ENCODE measurements around the gene DTWD2. TPM values are rescaled to one million over a fixed set of nuclear protein-coding genes. Genes with fewer than 3 reads are reported as not detected.
"Not testable (repeated sequence)": the region's sequence is repeated elsewhere in the genome, so short reads cannot be mapped to it uniquely, and the experiment has no call there.

The DTWD2 gene
- total RNA-seq, 2 experiments from 2014 or later, result 3.0 to 4.4 TPM

DNA sequence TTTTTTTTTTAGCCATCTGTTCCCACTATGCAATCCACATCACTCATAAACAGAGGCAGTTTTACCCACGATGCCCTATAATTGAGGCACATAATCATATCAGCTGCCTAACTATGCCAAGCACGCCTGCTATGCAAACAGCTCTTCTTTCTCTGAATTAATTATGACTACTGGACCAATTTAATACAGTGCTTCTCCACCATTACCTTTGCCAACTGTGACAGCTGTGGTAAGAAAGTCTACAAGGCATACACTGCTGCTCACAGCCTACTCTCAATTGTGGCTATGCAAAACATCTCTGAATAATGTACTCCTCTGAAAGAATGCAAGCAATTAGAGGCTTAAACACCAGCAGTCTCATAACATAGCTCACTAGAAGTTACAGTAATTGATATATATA, 97.1 kb downstream of the DTWD2 start:
- CTCF ChIA-PET, result no interaction called here
- POLR2A ChIA-PET, result no interaction called here

DNA sequence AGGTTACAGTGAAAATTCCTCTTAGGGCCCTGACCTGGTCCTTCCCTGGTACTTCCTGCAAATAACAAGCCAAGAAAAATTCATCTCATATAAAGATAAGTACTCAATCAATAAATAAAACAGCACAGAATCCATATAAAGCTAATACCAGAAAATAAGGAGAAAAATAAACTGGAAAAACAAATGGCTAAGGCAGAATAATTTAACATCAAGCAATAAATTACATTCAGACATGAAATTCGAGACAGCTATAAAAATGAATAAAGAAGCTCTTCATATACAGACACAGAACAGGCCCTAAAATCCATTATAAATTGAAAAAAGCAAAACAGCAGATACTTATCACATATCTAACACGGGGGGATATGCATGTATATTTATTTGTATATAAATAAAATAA, 99.2 kb downstream of the DTWD2 start:
- POLR2A ChIA-PET, result no interaction called here
- CTCF ChIA-PET, result no interaction called here

DNA sequence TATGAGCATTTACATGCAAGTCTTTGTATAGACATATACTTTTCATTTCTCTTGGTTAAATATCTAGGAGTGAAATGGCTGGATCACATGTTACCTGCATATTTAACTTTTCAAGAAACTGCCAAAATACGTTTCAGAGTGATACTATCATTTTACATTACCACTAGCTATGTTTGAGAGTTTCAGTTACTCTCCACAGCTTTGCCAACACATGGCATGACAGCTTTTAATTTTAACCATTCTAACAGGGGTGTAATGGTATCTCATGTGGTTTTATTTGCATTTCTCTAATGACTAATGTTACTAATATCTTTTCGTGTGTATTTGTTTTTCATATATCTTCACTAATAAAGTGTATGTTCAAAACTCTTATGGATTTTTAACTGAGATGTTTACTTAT, 99.8 kb downstream of the DTWD2 start:
- ChIA-PET CTCF (interaction anchor here (0.5 kb wide), 1 partner anchor 28 kb away, joined by 3 read pairs; no protein-coding TSS in a partner anchor), POLR2A (no interaction called here)

DNA sequence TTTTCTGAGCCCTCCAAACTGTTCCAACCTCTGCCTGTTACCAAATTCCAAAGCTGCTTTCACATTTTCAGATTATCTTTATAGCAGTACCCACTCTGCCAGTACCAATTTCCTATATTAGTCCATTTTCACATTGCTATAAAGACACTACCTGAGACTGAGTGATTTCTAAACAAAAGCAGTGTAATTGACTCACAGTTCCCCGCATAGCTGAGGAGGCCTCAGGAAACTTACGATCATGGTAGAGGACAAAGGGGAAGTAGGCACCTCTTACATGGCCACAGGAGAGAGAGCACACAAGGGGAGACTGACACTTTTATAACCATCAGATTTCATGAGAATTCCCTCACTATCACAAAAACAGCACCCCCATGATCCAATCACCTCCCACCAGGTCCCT, 105.0 kb downstream of the DTWD2 start:
- CTCF ChIA-PET, result no interaction called here
- POLR2A ChIA-PET, result no interaction called here

DNA sequence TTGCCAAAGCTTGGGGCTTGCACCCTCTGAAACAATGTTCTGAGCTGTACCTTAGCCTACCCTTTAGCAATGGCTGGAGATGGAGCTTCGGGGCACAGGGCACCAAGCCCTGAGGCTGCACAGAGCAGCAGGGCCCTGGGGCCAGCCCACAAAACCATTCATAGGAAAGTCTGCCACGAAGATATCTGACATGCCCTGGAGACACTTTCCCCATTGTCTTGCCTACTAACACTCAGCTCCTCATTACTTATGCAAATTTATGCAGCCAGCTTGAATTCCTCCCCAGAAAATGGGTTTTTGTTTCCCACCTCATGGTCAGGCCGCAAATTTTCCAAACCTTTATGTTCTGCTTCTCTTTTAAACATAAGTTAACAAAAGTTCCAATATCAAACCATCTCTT, 105.7 kb downstream of the DTWD2 start:
- CTCF ChIA-PET, result no interaction called here
- POLR2A ChIA-PET, result no interaction called here

DNA sequence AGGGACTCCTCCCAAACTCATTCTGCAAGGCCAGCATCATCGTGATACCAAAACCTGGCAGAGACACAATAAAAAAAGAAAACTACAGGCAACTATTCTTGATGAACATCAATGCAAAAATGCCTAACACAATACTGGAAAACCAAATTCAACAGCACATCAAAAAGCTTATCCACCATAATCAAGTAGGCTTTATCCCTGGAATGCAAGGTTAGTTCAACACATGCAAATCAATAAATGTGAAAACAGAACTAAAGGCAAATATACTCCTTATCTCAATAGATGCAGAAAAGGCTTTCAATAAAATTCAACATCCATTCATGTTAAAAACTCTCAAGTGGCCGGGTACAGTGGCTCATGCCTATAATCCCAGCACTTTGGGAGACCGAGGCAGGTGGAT, 111.5 kb downstream of the DTWD2 start:
- POLR2A ChIA-PET, CTCF ChIA-PET: not testable (repeated sequence)

DNA sequence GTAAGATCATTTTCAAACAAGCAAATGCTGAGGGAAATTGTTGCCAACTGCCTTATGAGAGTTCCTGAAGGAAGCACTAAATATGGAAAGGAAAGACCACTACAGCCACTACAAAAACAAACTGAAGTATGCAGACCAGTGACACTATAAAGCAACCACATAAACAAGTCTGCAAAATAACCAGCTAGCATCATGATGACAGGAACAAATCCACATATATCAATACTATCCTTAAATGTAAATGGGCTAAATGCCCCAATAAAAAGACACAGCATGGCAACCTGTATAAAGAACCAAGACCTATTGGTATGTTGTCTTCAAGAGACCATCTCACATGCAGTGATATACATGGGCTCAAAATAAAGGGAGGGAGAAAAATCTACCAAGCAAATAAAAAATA, 113.2 kb downstream of the DTWD2 start:
- POLR2A ChIA-PET, result no interaction called here
- CTCF ChIA-PET, result no interaction called here

DNA sequence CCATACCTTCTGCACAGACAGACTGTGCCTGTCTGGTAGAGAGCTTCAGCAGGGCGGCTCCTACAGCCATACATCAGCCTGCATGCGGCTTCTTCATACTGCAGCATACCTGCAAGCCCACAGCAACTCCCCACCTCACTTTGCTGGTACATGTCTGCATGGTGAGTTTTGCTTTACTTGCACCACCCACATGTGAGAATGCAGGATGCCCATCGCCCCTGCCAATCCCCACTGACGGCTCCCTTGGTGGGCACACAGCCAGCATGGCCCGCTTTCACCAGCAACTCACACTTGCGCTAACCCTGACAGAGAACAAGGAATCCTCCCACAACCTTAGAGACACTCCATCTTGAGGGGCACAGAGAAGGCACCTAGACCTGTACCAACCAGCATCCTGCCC, 114.9 kb downstream of the DTWD2 start:
- ChIA-PET CTCF (no interaction called here), POLR2A (no interaction called here)

DNA sequence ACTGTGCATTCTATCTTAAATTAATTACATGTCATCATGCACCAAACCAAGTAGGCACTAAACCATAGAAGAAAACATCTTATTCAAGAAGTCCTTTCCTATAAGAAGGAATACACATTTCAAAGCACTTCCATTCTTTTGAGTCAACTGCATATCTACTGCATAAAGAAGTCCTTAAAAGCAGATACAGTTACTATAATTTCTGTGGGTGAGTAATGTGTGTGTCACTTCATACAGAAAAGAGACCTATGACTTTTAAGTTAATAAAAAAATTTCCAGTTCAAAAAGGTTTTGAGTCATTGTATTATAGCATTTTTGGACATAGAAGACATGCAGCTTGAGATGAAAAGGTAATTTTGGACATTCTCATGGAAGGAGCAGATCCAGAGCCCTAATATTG, 125.0 kb downstream of the DTWD2 start:
- POLR2A ChIA-PET, result no interaction called here
- CTCF ChIA-PET, result no interaction called here

DNA sequence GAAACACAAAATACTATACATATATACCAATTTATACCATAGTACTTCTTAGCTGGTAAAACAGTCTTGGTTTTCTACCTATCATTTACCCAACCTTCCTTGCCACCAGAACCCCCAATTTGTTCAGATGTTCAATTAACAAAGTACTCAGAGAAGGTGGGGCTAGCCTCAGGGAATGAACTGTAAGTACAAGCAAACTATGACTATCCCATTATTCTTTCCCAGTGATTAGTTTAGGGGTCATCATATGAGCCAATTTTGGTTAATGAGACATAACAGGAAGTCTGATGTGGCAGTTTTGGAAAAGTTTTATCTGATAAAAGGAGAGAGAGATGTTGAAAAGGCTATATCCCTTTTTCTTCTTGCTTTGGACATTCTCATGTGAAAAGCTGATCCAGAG, 125.8 kb downstream of the DTWD2 start:
- POLR2A ChIA-PET, result no interaction called here
- CTCF ChIA-PET, result no interaction called here

DNA sequence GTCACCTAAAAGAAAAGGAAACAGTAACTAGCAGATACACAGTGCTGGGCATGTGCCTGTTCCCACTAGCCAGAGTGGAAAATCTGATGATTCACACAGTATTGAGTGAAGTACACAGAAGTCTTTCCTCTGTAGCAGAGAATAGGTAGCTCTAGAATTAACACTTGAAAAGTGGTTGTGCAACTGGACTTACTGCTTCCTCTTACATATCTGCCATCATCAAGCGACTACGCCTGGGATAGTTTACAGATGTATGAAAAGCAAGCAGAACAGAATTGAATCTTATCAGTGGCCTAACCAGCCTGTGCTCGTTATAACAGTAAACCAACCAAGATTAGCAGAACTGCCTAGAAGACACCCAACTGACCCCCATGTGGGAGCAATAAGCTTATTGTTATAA, 130.6 kb downstream of the DTWD2 start:
- ChIA-PET POLR2A (no interaction called here), CTCF (no interaction called here)

DNA sequence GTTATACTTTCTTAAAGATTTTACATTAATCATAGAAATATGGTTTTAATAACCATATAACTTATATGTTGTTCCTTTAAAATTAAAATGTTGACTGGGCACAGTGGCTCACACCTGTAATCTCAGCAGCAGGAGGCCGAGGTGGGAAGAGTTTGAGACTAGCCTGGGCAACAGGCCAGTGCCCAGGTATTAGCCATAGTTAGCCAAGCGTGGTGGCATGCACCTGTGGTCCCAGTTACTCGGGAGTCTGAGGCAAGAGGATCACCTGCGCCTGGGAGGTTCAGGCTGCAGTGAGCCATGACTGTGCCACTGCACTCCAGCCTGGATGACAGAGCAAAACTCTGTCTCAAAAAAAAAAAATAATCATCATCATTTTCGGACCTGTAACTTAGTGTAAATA, 133.5 kb downstream of the DTWD2 start:
- CTCF ChIA-PET, result no interaction called here
- POLR2A ChIA-PET, result no interaction called here

DNA sequence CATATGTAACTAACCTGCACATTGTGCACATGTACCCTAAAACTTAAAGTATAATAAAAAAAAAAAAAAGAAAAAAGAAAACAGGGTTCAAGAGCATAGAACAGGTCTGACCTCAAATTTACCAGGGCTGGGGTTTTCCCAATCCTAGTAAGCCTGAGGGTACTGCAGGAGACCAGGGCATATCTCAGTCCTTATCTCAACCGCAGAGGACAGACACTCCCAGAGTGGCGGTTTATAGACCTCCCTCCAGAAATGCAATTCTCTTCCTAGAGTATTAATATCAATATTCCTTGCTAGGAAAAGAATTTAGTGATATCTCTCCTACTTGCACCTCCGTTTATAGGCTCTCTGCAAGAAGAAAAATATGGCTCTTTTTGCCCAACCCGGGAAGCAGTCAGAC, 136.6 kb downstream of the DTWD2 start:
- CTCF ChIA-PET, POLR2A ChIA-PET: not testable (repeated sequence)

DNA sequence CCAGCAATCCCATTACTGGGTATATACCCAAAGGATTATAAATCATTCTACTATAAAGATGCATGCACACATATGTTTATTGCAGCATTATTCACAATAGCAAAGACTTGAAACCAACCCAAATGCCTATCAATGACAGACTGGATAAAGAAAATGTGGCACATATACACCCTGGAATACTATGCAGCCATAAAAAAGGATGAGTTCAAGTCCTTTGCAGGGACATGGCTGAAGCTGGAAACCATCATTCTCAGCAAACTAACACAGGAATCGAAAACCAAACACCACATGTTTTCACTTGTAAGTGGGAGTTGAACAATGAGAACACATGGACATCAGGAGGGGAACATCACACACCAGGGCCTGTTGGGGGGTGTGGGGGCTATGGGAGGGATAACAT, 138.8 kb downstream of the DTWD2 start:
- CTCF ChIA-PET, POLR2A ChIA-PET: not testable (repeated sequence)

DNA sequence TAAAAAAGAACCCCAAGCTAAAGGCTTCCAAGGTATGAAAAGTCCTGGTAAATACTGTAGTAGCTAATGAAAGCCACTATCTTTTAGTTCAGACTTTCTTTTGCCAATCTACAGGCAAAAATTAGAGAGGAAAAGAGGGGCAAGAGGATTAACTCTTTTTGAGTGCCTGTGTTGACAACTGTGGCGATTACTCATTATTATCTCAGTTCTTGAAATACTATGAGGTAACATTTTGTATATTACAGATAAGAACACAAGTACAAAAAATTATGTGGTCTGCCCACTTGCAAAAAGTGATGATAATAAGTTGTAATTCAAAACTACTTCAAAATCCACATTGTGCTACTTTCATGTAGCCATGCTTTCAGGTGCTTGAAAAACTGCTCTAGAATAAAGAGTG, 144.0 kb downstream of the DTWD2 start:
- POLR2A ChIA-PET, result no interaction called here
- CTCF ChIA-PET, result no interaction called here

DNA sequence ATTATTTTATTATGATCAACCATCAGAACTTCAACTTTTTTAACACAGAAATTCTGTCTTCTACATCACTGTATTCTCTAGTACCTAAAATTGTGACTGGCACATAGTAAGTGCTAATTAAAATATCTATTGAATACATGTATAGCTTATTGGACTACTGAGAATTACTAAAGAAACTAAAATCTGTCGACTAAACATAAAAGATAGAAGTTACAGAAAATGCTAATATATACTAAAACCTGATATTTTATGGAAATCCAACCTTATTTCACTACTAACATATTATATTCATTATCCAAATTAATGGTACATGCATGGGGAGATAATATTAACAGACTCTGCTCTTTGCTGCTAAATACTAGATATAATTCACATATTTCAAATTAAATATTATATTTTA, 153.6 kb downstream of the DTWD2 start:
- ChIA-PET POLR2A (no interaction called here), CTCF (no interaction called here)

DNA sequence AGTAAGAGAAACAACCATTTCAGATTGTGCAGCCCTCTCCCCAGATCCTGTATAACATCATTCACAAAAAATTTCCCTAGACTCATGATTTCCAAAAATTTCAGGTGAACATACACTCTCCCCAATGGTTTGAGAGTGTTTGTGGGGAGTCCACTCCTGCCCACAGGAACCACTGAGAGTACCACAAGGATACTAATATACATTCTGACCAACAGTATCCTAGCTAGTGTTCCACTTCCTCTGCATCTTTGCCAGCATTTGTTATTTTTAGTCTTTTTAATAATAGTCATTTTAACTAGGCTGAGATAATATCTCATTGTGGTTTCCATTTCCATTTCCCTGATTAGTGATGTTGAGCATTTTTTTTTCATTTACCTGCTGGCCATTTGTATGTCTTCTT, 155.4 kb downstream of the DTWD2 start:
- POLR2A ChIA-PET, result no interaction called here
- CTCF ChIA-PET, result no interaction called here

DNA sequence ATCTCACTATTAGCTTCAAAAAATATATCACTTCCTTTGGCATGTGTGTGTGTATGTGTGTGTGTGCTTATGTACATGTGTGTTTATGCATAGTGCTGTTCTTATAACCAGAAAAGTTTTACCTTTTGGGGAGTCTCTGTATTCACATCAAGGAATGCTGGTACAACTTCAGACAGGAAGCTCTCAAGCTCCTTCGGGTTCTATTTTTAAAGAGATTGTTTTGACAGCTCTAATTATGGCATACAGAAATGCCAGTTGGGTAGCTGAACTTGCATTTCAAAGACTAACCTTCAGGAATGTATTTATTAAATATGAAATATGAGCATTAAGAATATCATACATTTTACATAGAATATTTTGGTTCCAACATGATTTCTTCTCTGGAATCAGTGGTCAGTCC, 163.1 kb downstream of the DTWD2 start:
- POLR2A ChIA-PET, result no interaction called here
- CTCF ChIA-PET, result no interaction called here

DNA sequence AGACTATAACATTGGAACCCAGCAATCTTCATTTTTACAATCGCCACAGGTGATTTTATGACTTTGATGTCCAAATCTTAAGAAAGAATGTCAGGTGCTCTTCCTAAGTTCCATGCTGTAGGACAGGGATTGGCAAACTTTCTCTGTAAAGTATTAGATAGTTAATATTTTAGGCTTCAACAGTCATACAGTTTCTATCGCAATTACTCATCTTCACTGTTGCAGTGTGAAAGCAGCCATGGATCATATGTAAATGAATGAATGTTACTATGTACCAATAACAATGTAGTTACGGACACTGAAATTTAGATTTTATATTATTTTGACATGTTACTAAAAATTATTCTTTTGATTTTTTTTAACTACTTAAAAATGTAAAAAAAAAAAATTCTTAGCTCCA, 169.7 kb downstream of the DTWD2 start:
- ChIA-PET POLR2A (no interaction called here), CTCF (no interaction called here)

DNA sequence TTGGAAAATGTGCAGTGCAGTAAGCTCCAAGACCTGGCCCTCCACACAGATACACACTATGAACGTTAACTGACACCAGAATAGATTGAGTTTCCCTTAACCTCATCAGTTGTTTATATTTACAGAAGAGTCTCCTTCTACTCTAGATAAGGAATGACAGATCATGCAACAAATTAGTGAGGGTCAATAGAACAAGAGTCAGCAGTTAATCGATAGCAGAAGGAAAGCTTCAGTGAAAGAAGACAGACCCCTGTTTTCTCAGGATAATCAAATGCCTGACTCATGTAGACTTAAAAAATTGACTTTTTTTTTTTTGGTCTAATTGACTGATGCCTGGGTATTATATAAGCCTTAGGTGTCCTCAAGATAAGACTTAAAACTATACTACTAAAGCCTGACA, 179.9 kb downstream of the DTWD2 start:
- POLR2A ChIA-PET, result no interaction called here
- CTCF ChIA-PET, result no interaction called here

DNA sequence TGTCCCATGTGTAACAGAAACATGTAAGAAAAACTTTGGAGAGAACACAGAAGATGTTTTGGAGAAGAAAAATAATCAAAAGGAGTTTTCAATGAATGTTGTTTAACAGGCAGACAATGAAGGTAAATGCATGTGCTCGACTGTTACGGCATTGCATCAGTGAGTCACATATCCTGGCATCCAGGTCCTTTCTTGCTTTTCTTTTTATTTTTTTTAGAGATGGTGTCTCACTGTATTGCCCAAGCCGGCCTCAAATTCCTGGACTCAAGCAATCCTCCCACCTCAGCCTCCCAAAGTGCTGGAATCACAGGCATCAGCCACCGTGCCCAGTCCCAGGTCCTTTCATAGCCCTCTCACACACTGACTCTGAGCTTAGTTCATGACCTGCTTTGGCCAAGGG, 181.8 kb downstream of the DTWD2 start:
- ChIA-PET POLR2A (no interaction called here), CTCF (no interaction called here)

DNA sequence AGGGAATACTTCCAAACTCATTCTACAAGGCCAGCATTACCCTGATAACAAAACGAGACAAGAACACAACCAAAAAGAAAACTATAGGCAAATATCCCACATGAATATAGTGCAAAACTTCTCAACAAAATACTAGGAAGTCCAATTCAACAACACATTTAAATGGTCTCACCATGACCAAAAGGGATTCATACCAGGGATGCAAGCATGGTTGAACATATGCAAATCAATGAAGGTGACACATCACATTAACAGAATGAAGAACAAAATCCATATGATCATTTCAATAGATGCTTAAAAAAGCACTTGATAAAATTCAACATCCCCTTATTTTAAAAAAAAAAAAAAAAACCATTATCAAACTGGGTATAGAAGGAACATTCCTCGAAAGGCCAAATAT, 186.0 kb downstream of the DTWD2 start:
- POLR2A ChIA-PET, result no interaction called here
- CTCF ChIA-PET, result no interaction called here

DNA sequence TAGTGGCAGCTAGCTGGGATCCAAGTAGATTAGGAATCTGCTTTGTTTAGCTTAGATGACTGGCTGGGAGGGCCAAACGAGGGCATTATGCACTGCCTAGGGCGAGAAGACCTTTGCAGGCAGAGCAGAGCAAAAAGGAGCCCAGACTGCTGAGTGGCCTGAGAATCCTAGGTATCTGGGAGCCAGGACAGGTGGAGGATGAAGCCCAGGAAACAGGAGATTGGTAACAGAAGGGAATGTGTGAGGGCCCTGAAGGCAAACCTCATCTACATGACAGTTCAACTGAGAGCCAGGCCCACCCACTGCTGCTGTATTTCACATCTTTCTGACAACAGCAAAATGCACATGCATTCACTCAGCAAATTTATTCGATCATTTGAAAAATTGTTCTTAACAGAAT, 192.3 kb downstream of the DTWD2 start:
- CTCF ChIA-PET, result no interaction called here
- POLR2A ChIA-PET, result no interaction called here

DNA sequence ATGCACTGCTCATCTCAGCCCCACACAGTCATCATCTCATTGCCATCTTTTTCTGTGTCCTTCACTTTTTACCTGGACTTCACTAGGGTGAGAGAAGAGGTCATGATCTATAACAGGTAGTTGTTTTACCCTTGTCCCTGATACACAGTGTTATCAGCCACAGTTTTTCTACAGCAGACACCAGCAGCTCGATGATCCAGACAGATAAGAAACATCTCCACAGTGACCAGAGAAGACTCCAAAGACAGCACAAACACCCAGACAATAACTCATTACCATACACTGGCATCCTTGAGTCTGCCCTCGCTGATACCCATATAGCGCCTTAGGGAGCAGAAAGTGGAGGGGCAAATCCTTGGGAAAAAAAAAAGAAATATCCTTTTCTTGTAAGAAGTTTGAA, 194.1 kb downstream of the DTWD2 start:
- ChIA-PET POLR2A (no interaction called here), CTCF (no interaction called here)

All from activated CD8-positive, alpha-beta memory T cell treated with anti-CD3 and anti-CD28 coated beads for 36 hours (primary cell).